Measurements from ENCODE around the gene GTF3C5.

Gene GTF3C5

GRCh38 chr9:133100506-133101355, 69.9 kb downstream of the GTF3C5 start:
- H3K4me3 ChIP-seq (ENCODE audit: low read length): no peak overlapping the region
- peaks cover 66% of the 10 kb centered on the region for H3K36me3 ChIP-seq (ENCODE audit: insufficient read depth, low read length)
- 91% methylated on average over 13 of the region's 13 CpGs for WGBS
- peaks cover 15% of the 10 kb centered on the region; the same call in 1 of the 2 replicates for H3K9me3 ChIP-seq (ENCODE audit: insufficient read depth, low read depth, low read length)
- H3K4me1 ChIP-seq (ENCODE audit: insufficient read depth, low read length): no peaks in the 10 kb centered on the region
- H3K27ac ChIP-seq (ENCODE audit: low read depth, low read length): no peak overlapping the region
- no peak overlapping the region for H3K9ac ChIP-seq (ENCODE audit: low read depth, low read length)
- no peaks in the 10 kb centered on the region for H3K27me3 ChIP-seq (ENCODE audit: insufficient read depth, low read length)

- H3K27ac ChIP-seq (ENCODE audit: low read depth, low read length): no peak overlapping the region
- WGBS: 93% methylated on average over 32 of the region's 32 CpGs
- no peaks in the 10 kb centered on the region for H3K27me3 ChIP-seq (ENCODE audit: insufficient read depth, low read length)
- H3K4me3 ChIP-seq (ENCODE audit: low read length): no peak overlapping the region
- peaks cover 7% of the 10 kb centered on the region; the same call in 1 of the 2 replicates for H3K9me3 ChIP-seq (ENCODE audit: insufficient read depth, low read depth, low read length)
- no peak overlapping the region for H3K9ac ChIP-seq (ENCODE audit: low read depth, low read length)
- peaks cover 68% of the 10 kb centered on the region for H3K36me3 ChIP-seq (ENCODE audit: insufficient read depth, low read length)
- no peaks in the 10 kb centered on the region for H3K4me1 ChIP-seq (ENCODE audit: insufficient read depth, low read length)
These were observed 70.8 kb downstream of the GTF3C5 start for GRCh38 chr9:133101356-133102189.

- H3K9ac ChIP-seq (ENCODE audit: low read depth, low read length): no peak overlapping the region
- H3K36me3 ChIP-seq (ENCODE audit: insufficient read depth, low read length): peaks cover 69% of the 10 kb centered on the region
- no peak overlapping the region for H3K4me3 ChIP-seq (ENCODE audit: low read length)
- WGBS: 92% methylated on average over 21 of the region's 21 CpGs
- no peaks in the 10 kb centered on the region for H3K4me1 ChIP-seq (ENCODE audit: insufficient read depth, low read length)
- no peaks in the 10 kb centered on the region for H3K27me3 ChIP-seq (ENCODE audit: insufficient read depth, low read length)
- H3K9me3 ChIP-seq (ENCODE audit: insufficient read depth, low read depth, low read length): peaks cover 2% of the 10 kb centered on the region; the same call in 1 of the 2 replicates
- no peak overlapping the region for H3K27ac ChIP-seq (ENCODE audit: low read depth, low read length)
These were observed 71.6 kb downstream of the GTF3C5 start for GRCh38 chr9:133102190-133103021.

- 72% methylated on average over 14 of the region's 14 CpGs for WGBS
- Histone ChIP-seq H3K4me1 (ENCODE audit: insufficient read depth, low read length) (no peaks in the 10 kb centered on the region), H3K9ac (ENCODE audit: low read depth, low read length) (no peak overlapping the region), H3K4me3 (ENCODE audit: low read length) (no peak overlapping the region), H3K27ac (ENCODE audit: low read depth, low read length) (no peak overlapping the region), H3K36me3 (ENCODE audit: insufficient read depth, low read length) (peaks cover 68% of the 10 kb centered on the region), H3K27me3 (ENCODE audit: insufficient read depth, low read length) (no peaks in the 10 kb centered on the region), H3K9me3 (ENCODE audit: insufficient read depth, low read depth, low read length) (no peaks in the 10 kb centered on the region)
These were observed 72.6 kb downstream of the GTF3C5 start for GRCh38 chr9:133103183-133103986.

- Histone ChIP-seq H3K36me3 (ENCODE audit: insufficient read depth, low read length) (peaks cover 65% of the 10 kb centered on the region), H3K27me3 (ENCODE audit: insufficient read depth, low read length) (no peaks in the 10 kb centered on the region), H3K4me3 (ENCODE audit: low read length) (no peak overlapping the region), H3K9ac (ENCODE audit: low read depth, low read length) (no peak overlapping the region), H3K27ac (ENCODE audit: low read depth, low read length) (no peak overlapping the region), H3K4me1 (ENCODE audit: insufficient read depth, low read length) (no peaks in the 10 kb centered on the region), H3K9me3 (ENCODE audit: insufficient read depth, low read depth, low read length) (no peaks in the 10 kb centered on the region)
- WGBS: 92% methylated on average over 12 of the region's 12 CpGs
These were observed 73.2 kb downstream of the GTF3C5 start for GRCh38 chr9:133103987-133104505.

GRCh38 chr9:133104718-133105460, 74.1 kb downstream of the GTF3C5 start:
- H3K9me3 ChIP-seq (ENCODE audit: insufficient read depth, low read depth, low read length): no peaks in the 10 kb centered on the region
- H3K27me3 ChIP-seq (ENCODE audit: insufficient read depth, low read length): no peaks in the 10 kb centered on the region
- no peak overlapping the region for H3K27ac ChIP-seq (ENCODE audit: low read depth, low read length)
- no peak overlapping the region for H3K4me3 ChIP-seq (ENCODE audit: low read length)
- H3K9ac ChIP-seq (ENCODE audit: low read depth, low read length): no peak overlapping the region
- peaks cover 63% of the 10 kb centered on the region for H3K36me3 ChIP-seq (ENCODE audit: insufficient read depth, low read length)
- 93% methylated on average over 15 of the region's 15 CpGs for WGBS
- no peaks in the 10 kb centered on the region for H3K4me1 ChIP-seq (ENCODE audit: insufficient read depth, low read length)

GRCh38 chr9:133105461-133105770, 74.6 kb downstream of the GTF3C5 start:
- 59% methylated on average over 6 of the region's 7 CpGs for WGBS
- H3K9ac ChIP-seq (ENCODE audit: low read depth, low read length): no peak overlapping the region
- H3K9me3 ChIP-seq (ENCODE audit: insufficient read depth, low read depth, low read length): no peaks in the 10 kb centered on the region
- no peaks in the 10 kb centered on the region for H3K4me1 ChIP-seq (ENCODE audit: insufficient read depth, low read length)
- H3K36me3 ChIP-seq (ENCODE audit: insufficient read depth, low read length): peaks cover 60% of the 10 kb centered on the region
- H3K27me3 ChIP-seq (ENCODE audit: insufficient read depth, low read length): no peaks in the 10 kb centered on the region
- no peak overlapping the region for H3K4me3 ChIP-seq (ENCODE audit: low read length)
- H3K27ac ChIP-seq (ENCODE audit: low read depth, low read length): no peak overlapping the region

GRCh38 chr9:133106511-133107244, 75.9 kb downstream of the GTF3C5 start:
- H3K4me3 ChIP-seq (ENCODE audit: low read length): no peak overlapping the region
- no peaks in the 10 kb centered on the region for H3K9me3 ChIP-seq (ENCODE audit: insufficient read depth, low read depth, low read length)
- no peaks in the 10 kb centered on the region for H3K27me3 ChIP-seq (ENCODE audit: insufficient read depth, low read length)
- H3K36me3 ChIP-seq (ENCODE audit: insufficient read depth, low read length): peaks cover 50% of the 10 kb centered on the region
- H3K9ac ChIP-seq (ENCODE audit: low read depth, low read length): no peak overlapping the region
- no peaks in the 10 kb centered on the region for H3K4me1 ChIP-seq (ENCODE audit: insufficient read depth, low read length)
- H3K27ac ChIP-seq (ENCODE audit: low read depth, low read length): no peak overlapping the region
- WGBS: 95% methylated on average over 17 of the region's 17 CpGs

- Histone ChIP-seq H3K9ac (ENCODE audit: low read depth, low read length) (no peak overlapping the region), H3K27ac (ENCODE audit: low read depth, low read length) (no peak overlapping the region), H3K36me3 (ENCODE audit: insufficient read depth, low read length) (peaks cover 44% of the 10 kb centered on the region), H3K27me3 (ENCODE audit: insufficient read depth, low read length) (no peaks in the 10 kb centered on the region), H3K9me3 (ENCODE audit: insufficient read depth, low read depth, low read length) (no peaks in the 10 kb centered on the region), H3K4me1 (ENCODE audit: insufficient read depth, low read length) (no peaks in the 10 kb centered on the region), H3K4me3 (ENCODE audit: low read length) (no peak overlapping the region)
- 89% methylated on average over 13 of the region's 13 CpGs for WGBS
These were observed 76.5 kb downstream of the GTF3C5 start for GRCh38 chr9:133107245-133107722.
